ENCODE data around the gene BEST4.

DNA sequence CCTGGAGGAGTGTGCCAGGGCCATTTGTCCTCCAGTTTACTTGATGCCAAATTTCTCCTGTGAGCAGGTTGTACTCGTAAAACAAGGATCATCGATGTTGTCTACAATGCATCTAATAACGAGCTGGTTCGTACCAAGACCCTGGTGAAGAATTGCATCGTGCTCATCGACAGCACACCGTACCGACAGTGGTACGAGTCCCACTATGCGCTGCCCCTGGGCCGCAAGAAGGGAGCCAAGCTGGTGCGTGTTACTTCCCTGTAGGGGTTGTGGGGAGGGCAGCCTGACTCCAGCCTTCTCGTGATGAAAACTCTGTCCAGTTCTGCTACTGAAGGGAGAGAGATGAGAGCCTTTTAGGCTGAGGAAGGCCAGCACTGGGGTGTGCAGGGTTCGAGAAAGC lies 10.4 kb downstream of the BEST4 start:
- TF ChIP-seq, protein P1, sequence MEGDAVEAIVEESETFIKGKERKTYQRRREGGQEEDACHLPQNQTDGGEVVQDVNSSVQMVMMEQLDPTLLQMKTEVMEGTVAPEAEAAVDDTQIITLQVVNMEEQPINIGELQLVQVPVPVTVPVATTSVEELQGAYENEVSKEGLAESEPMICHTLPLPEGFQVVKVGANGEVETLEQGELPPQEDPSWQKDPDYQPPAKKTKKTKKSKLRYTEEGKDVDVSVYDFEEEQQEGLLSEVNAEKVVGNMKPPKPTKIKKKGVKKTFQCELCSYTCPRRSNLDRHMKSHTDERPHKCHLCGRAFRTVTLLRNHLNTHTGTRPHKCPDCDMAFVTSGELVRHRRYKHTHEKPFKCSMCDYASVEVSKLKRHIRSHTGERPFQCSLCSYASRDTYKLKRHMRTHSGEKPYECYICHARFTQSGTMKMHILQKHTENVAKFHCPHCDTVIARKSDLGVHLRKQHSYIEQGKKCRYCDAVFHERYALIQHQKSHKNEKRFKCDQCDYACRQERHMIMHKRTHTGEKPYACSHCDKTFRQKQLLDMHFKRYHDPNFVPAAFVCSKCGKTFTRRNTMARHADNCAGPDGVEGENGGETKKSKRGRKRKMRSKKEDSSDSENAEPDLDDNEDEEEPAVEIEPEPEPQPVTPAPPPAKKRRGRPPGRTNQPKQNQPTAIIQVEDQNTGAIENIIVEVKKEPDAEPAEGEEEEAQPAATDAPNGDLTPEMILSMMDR (conservative IDR thresholded peaks at IDR 0.05; ENCODE audit: low read depth, low read length): no peak
- TF ChIP-seq POLR2A (IDR thresholded peaks at IDR 0.05; ENCODE audit: low read depth, low read length): no peak
- TF ChIP-seq MXI1 (IDR thresholded peaks at IDR 0.05; ENCODE audit: borderline replicate concordance, low read depth, low read length): no peak
- no peak for TF ChIP-seq SMC3 (IDR thresholded peaks at IDR 0.05; ENCODE audit: low read depth, low read length)
- no peak for TF ChIP-seq CEBPB (IDR thresholded peaks at IDR 0.05; ENCODE audit: low read depth, low read length)
- TF ChIP-seq FOS (IDR thresholded peaks at IDR 0.05; ENCODE audit: low read depth, low read length): no peak
- TF ChIP-seq MAFK (IDR thresholded peaks at IDR 0.05; ENCODE audit: low read depth, low read length): no peak
- no peak for TF ChIP-seq CHD1 (IDR thresholded peaks at IDR 0.05; ENCODE audit: low read depth, low read length)
- no peak for TF ChIP-seq RFX5 (IDR thresholded peaks at IDR 0.05; ENCODE audit: low read depth, low read length)
- no peak for TF ChIP-seq RAD21 (IDR thresholded peaks at IDR 0.05; ENCODE audit: low read length)
